Measurements from ENCODE around the gene MT3.

MT3 gene

GRCh38 chr16:56593573-56594291 lies 4.4 kb downstream of the MT3 start (continued):
- TF ChIP-seq ZSCAN18 (tag by site-specific recombination; IDR thresholded peaks at IDR 0.05) (no peak), ZNF266 (tag by site-specific recombination; IDR thresholded peaks at IDR 0.05; ENCODE audit: low read depth) (no peak), KLF16 (tag by site-specific recombination; IDR thresholded peaks at IDR 0.05) (no peak), ZNF701 (tag by site-specific recombination; IDR thresholded peaks at IDR 0.05) (no peak)

GRCh38 chr16:56594292-56594619 lies 4.9 kb downstream of the MT3 start:
- ChIA-PET POLR2A (no interaction called here), CTCF (no interaction called here)
- H3K9me3 ChIP-seq (ENCODE audit: control insufficient read depth, insufficient read depth, low read depth, low read length): no peaks in the 10 kb centered on the region
- no peak for TF ChIP-seq ZNF366 (tag by site-specific recombination; conservative IDR thresholded peaks at IDR 0.05)
- TF ChIP-seq ZNF660 (tag by site-specific recombination; IDR thresholded peaks at IDR 0.05): no peak
- no peak for TF ChIP-seq SP7 (tag by site-specific recombination; IDR thresholded peaks at IDR 0.05)
- TF ChIP-seq ZNF311 (tag by site-specific recombination; IDR thresholded peaks at IDR 0.05; ENCODE audit: borderline replicate concordance): no peak
- no peak for TF ChIP-seq ZNF629 (tag by site-specific recombination; IDR thresholded peaks at IDR 0.05)
- TF ChIP-seq SALL2 (tag by site-specific recombination; IDR thresholded peaks at IDR 0.05; ENCODE audit: borderline replicate concordance): no peak
- no peaks in the 10 kb centered on the region for H3K4me1 ChIP-seq (ENCODE audit: control insufficient read depth, insufficient read depth, low read length)
- H3K36me3 ChIP-seq (ENCODE audit: control insufficient read depth in 2 of 2, insufficient read depth in 1 of 2, low read length in 2 of 2): no peaks in the 10 kb centered on the region
- no peak overlapping the region for H3K27ac ChIP-seq (ENCODE audit: extremely low read depth, low read depth, low read length)
- no peak overlapping the region for H3K4me3 ChIP-seq (ENCODE audit: low read depth, low read length)

- Histone ChIP-seq H3K9me3 (ENCODE audit: control insufficient read depth, insufficient read depth, low read depth, low read length) (no peaks in the 10 kb centered on the region), H3K36me3 (ENCODE audit: control insufficient read depth in 2 of 2, insufficient read depth in 1 of 2, low read length in 2 of 2) (no peaks in the 10 kb centered on the region), H3K27ac (ENCODE audit: extremely low read depth, low read depth, low read length) (no peak overlapping the region), H3K4me3 (ENCODE audit: low read depth, low read length) (no peak overlapping the region), H3K4me1 (ENCODE audit: control insufficient read depth, insufficient read depth, low read length) (no peaks in the 10 kb centered on the region)
- no peak for TF ChIP-seq ZNF350 (tag by site-specific recombination; IDR thresholded peaks at IDR 0.05)
- 0 out of 2 replicates have a peak, but pooled peaks have one; percentile 20 for TF ChIP-seq PRDM4 (tag by site-specific recombination; IDR thresholded peaks at IDR 0.05)
- TF ChIP-seq ZNF280C (tag by site-specific recombination; IDR thresholded peaks at IDR 0.05): no peak
- TF ChIP-seq CTCF (tag by site-specific recombination; IDR thresholded peaks at IDR 0.05): peak; percentile 42; the same call in 1 of the 2 replicates
- TF ChIP-seq ZNF266 (tag by site-specific recombination; IDR thresholded peaks at IDR 0.05; ENCODE audit: low read depth): no peak
- POLR2A ChIA-PET: interaction anchor here (0.9 kb wide), 1 partner anchor 18 kb away, joined by 3 read pairs; no protein-coding TSS in a partner anchor
- CTCF ChIA-PET: interaction anchor here (0.5 to 6.0 kb wide), 16 partner anchors 9 to 813 kb away, joined by 3 to 40 read pairs (median 3); no protein-coding TSS in a partner anchor
Observed at GRCh38 chr16:56600398-56600999, 11.2 kb downstream of the MT3 start.

Measured in HEK293 (cell line).